Activated CD4-positive, alpha-beta T cell treated with anti-CD3 and anti-CD28 coated beads for 24 hours (primary cell): ENCODE results near the gene PRRG3.

Source experiments
- DNase-seq, 2 donors: peaks; one replicate each; pipeline ENCODE4 v3.0.0-alpha.2; 2020; ENCODE audit warnings: low read depth in 2 of 2

Gene PRRG3

GRCh38 chrX:151742311-151742710, 47.1 kb downstream of the PRRG3 start:
- DNase-seq: no peak

- DNase-seq: no peak
Measured at GRCh38 chrX:151743651-151744470, 48.6 kb downstream of the PRRG3 start.

- DNase-seq: no peak
Measured at GRCh38 chrX:151745651-151746050, 50.4 kb downstream of the PRRG3 start.

GRCh38 chrX:151746502-151746901, 51.2 kb downstream of the PRRG3 start:
- DNase-seq: no peak

GRCh38 chrX:151750511-151750910, 55.3 kb downstream of the PRRG3 start:
- DNase-seq: no peak

DNA sequence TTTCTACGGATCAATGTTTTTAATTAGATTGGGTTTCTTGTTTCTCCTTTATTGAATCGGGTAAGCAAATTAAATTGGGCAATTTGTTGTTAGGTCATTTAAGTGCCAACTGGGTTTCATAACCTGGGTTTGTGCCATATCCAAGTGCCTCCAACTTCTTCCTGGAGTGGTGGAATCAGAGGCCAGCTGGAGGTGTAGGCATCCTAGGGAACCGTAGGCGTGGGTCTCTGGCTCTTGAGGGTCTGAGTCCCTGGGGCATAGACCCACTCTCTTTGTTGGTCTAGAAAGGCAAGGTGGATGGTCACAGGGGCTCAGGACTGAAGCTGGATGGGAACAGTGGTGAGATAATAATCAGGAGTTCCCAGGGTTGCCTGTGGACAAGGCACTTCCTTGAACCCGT, 57.6 kb downstream of the PRRG3 start:
- no peak for DNase-seq

- no peak for DNase-seq
Measured at GRCh38 chrX:151753313-151754046, 58.2 kb downstream of the PRRG3 start.

DNA sequence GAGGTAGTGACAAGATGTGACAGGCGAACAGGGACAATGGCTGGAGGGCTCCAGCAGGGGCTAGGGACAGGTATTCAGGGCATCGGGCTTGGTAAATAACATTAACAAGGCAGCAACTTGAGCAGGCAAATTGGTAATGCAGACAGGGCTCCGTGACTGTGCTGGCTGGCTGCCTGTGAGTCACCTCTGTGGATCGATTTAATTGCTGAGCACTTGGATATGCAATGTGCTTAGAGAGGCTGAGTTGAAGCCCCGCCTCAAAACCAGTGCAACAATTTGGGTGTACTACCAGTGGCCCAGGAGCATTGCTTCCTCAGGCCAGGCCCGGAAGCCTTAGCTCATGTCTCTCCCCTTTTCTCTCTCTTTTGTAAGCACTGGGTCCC, 58.8 kb downstream of the PRRG3 start:
- DNase-seq: no peak

DNA sequence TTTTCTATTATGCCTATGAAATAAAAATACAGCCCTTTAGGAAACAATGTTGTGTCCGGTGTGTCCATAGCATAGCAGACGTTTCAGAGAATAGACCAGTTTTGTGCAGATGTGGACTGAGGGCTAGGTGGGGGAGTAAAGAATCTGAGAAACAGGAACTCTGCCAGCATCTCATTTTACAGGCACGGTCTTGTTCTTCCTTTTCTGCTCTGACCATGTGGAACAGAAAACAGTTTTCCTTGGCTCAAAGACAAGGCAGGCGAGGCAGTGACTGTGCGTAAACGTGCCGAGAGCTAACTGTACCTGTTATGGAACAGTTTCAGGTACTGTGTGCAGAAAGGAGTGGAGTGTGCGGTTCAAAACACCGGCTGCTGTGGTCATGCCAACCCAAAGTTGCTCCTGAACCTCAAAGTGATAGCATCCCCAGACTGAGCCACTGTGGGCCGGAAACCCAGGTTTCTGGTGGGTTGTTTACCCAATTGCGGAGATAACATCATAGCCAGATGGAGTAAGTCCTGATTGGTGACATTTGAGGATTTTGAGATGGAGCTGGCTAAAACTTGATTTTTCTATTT, 59.5 kb downstream of the PRRG3 start:
- no peak for DNase-seq
